ENCODE results near the gene INPP4B. TPM values are rescaled to one million over a fixed set of nuclear protein-coding genes. Genes with fewer than 3 reads are reported as not detected.

INPP4B gene
- total and polyA plus RNA-seq, 2 experiments from 2014 or later: 4.6 to 5.5 TPM

GRCh38 chr4:142097015-142097414 is 749.1 kb downstream of the INPP4B start:
- Histone ChIP-seq H3K27me3 (no peaks in the 10 kb centered on the region), H3K27ac (no peak overlapping the region), H3K9me3 (ENCODE audit: low read depth) (no peaks in the 10 kb centered on the region), H3K36me3 (no peaks in the 10 kb centered on the region), H3K4me3 (no peak overlapping the region), H3K4me1 (ENCODE audit: low read depth) (no peaks in the 10 kb centered on the region)
- DNase-seq (ENCODE audit: low read depth in 1 of 2, low spot score in 1 of 2): no peak
- TF ChIP-seq CTCF (IDR thresholded peaks at IDR 0.05; ENCODE audit: low read depth, low read length): no peak

- H3K4me1 ChIP-seq (ENCODE audit: low read depth): no peaks in the 10 kb centered on the region
- TF ChIP-seq CTCF (IDR thresholded peaks at IDR 0.05; ENCODE audit: low read depth, low read length): no peak
- H3K27ac ChIP-seq: no peak overlapping the region
- H3K4me3 ChIP-seq: no peak overlapping the region
- peak in 1 of 2 donors; percentile 91 for DNase-seq (ENCODE audit: low read depth in 1 of 2, low spot score in 1 of 2)
- H3K9me3 ChIP-seq (ENCODE audit: low read depth): no peaks in the 10 kb centered on the region
- no peaks in the 10 kb centered on the region for H3K27me3 ChIP-seq
- no peaks in the 10 kb centered on the region for H3K36me3 ChIP-seq
These were observed 750.1 kb downstream of the INPP4B start for GRCh38 chr4:142095886-142096605.

- no peaks in the 10 kb centered on the region for H3K9me3 ChIP-seq (ENCODE audit: low read depth)
- DNase-seq (ENCODE audit: low read depth in 1 of 2, low spot score in 1 of 2): no peak
- no peak overlapping the region for H3K4me3 ChIP-seq
- H3K4me1 ChIP-seq (ENCODE audit: low read depth): no peaks in the 10 kb centered on the region
- H3K27ac ChIP-seq: no peak overlapping the region
- TF ChIP-seq CTCF (IDR thresholded peaks at IDR 0.05; ENCODE audit: low read depth, low read length): no peak
- no peaks in the 10 kb centered on the region for H3K36me3 ChIP-seq
- H3K27me3 ChIP-seq: no peaks in the 10 kb centered on the region
These were observed 753.2 kb downstream of the INPP4B start for GRCh38 chr4:142092941-142093340.

GRCh38 chr4:142091691-142092182 is 754.4 kb downstream of the INPP4B start:
- H3K27me3 ChIP-seq: no peaks in the 10 kb centered on the region
- peak in 1 of 2 donors; percentile 98 for DNase-seq (ENCODE audit: low read depth in 1 of 2, low spot score in 1 of 2)

GRCh38 chr4:142091085-142091513 is 755.0 kb downstream of the INPP4B start:
- TF ChIP-seq CTCF (IDR thresholded peaks at IDR 0.05; ENCODE audit: low read depth, low read length): no peak
- no peaks in the 10 kb centered on the region for H3K4me1 ChIP-seq (ENCODE audit: low read depth)
- H3K27me3 ChIP-seq: no peaks in the 10 kb centered on the region
- no peak overlapping the region for H3K4me3 ChIP-seq
- no peaks in the 10 kb centered on the region for H3K9me3 ChIP-seq (ENCODE audit: low read depth)
- H3K36me3 ChIP-seq: no peaks in the 10 kb centered on the region
- peak in 1 of 2 donors; percentile 99 for DNase-seq (ENCODE audit: low read depth in 1 of 2, low spot score in 1 of 2)
- no peak overlapping the region for H3K27ac ChIP-seq

More at GRCh38 chr4:142091691-142092182, 754.4 kb downstream of the INPP4B start:
- Histone ChIP-seq H3K27ac (no peak overlapping the region), H3K4me3 (no peak overlapping the region), H3K4me1 (ENCODE audit: low read depth) (no peaks in the 10 kb centered on the region), H3K36me3 (no peaks in the 10 kb centered on the region), H3K9me3 (ENCODE audit: low read depth) (no peaks in the 10 kb centered on the region)
- no peak for TF ChIP-seq CTCF (IDR thresholded peaks at IDR 0.05; ENCODE audit: low read depth, low read length)
